Mucosa of rectum (tissue), 2 donors: Measurements from ENCODE around the gene KCNK18.

Experiments used
- H3K27ac ChIP-seq, 2 donors: one replicate each; pipeline ENCODE4 v1.7.0; 2013; ENCODE audit warnings: inconsistent platforms in 2 of 2, low read depth in 2 of 2, low read length in 2 of 2
- H3K27me3 ChIP-seq, 2 donors: one replicate each; pipeline ENCODE4 v1.7.0; 2013; ENCODE audit warnings: low read length in 2 of 2; ENCODE audit not compliant: control insufficient read depth in 2 of 2, insufficient read depth in 2 of 2
- H3K36me3 ChIP-seq, 2 donors: one replicate each; pipeline ENCODE4 v1.7.0; 2013; ENCODE audit warnings: low read length in 2 of 2; ENCODE audit not compliant: control insufficient read depth in 2 of 2, insufficient read depth in 2 of 2
- H3K4me1 ChIP-seq, 2 donors: one replicate each; pipeline ENCODE4 v1.7.0; 2013; ENCODE audit warnings: low read length in 2 of 2, mild to moderate bottlenecking in 1 of 2; ENCODE audit not compliant: control insufficient read depth in 2 of 2, insufficient read depth in 2 of 2
- H3K4me3 ChIP-seq, 2 donors: one replicate each; pipeline ENCODE4 v1.7.0; 2013; ENCODE audit warnings: low read length in 2 of 2
- H3K9ac ChIP-seq, 2 donors: one replicate each; pipeline ENCODE4 v1.7.0; 2013; ENCODE audit warnings: low read length in 2 of 2, low read depth in 1 of 2, mild to moderate bottlenecking in 1 of 2
- H3K9me3 ChIP-seq, 2 donors: one replicate each; pipeline ENCODE4 v1.7.0; 2013; ENCODE audit warnings: low read length in 2 of 2; ENCODE audit not compliant: control insufficient read depth in 2 of 2
- donor health status: healthy.
- donor health status: Normal muscosa, but diverticular disease.

Gene KCNK18

GRCh38 chr10:117188371-117188770 lies 8.9 kb upstream of the KCNK18 start:
- Histone ChIP-seq H3K4me3 (no peak overlapping the region), H3K27me3 (no peaks in the 10 kb centered on the region), H3K4me1 (no peaks in the 10 kb centered on the region), H3K9ac (no peak overlapping the region), H3K27ac (no peak overlapping the region), H3K9me3 (no peaks in the 10 kb centered on the region), H3K36me3 (no peaks in the 10 kb centered on the region)

- Histone ChIP-seq H3K9me3 (no peaks in the 10 kb centered on the region), H3K4me1 (no peaks in the 10 kb centered on the region), H3K4me3 (no peak overlapping the region), H3K27ac (no peak overlapping the region), H3K9ac (no peak overlapping the region), H3K36me3 (no peaks in the 10 kb centered on the region), H3K27me3 (no peaks in the 10 kb centered on the region)
Measured at GRCh38 chr10:117189557-117189956, 7.7 kb upstream of the KCNK18 start.

- Histone ChIP-seq H3K9ac (no peak overlapping the region), H3K36me3 (no peaks in the 10 kb centered on the region), H3K9me3 (no peaks in the 10 kb centered on the region), H3K27ac (no peak overlapping the region), H3K4me3 (no peak overlapping the region), H3K27me3 (no peaks in the 10 kb centered on the region), H3K4me1 (no peaks in the 10 kb centered on the region)
Measured at GRCh38 chr10:117198088-117198487, 799 bp downstream of the KCNK18 start.

- Histone ChIP-seq H3K9me3 (no peaks in the 10 kb centered on the region), H3K27me3 (no peaks in the 10 kb centered on the region), H3K27ac (no peak overlapping the region)
Measured at GRCh38 chr10:117201826-117202225, 4.5 kb downstream of the KCNK18 start.

GRCh38 chr10:117204316-117204715 lies 7.0 kb downstream of the KCNK18 start:
- Histone ChIP-seq H3K4me1 (no peaks in the 10 kb centered on the region), H3K36me3 (no peaks in the 10 kb centered on the region), H3K27me3 (no peaks in the 10 kb centered on the region), H3K4me3 (no peak overlapping the region), H3K27ac (no peak overlapping the region), H3K9ac (no peak overlapping the region), H3K9me3 (no peaks in the 10 kb centered on the region)

More at GRCh38 chr10:117201826-117202225, 4.5 kb downstream of the KCNK18 start:
- Histone ChIP-seq H3K4me3 (no peak overlapping the region), H3K4me1 (no peaks in the 10 kb centered on the region), H3K36me3 (no peaks in the 10 kb centered on the region), H3K9ac (no peak overlapping the region)

- H3K27me3 ChIP-seq = peaks cover 10 to 17% of the 10 kb centered on the region in 2 donors
- no peak overlapping the region for H3K4me3 ChIP-seq
- peaks cover 5 to 6% of the 10 kb centered on the region in 2 donors for H3K4me1 ChIP-seq
- H3K9ac ChIP-seq = no peak overlapping the region
- no peaks in the 10 kb centered on the region for H3K36me3 ChIP-seq
- peaks cover 0 to 4% of the 10 kb centered on the region in 2 donors for H3K9me3 ChIP-seq
- no peak overlapping the region for H3K27ac ChIP-seq
Measured at GRCh38 chr10:117212176-117212575, 14.9 kb downstream of the KCNK18 start.

- no peak overlapping the region for H3K27ac ChIP-seq
- H3K27me3 ChIP-seq = peaks cover 10 to 17% of the 10 kb centered on the region in 2 donors
- H3K9me3 ChIP-seq = peaks cover 0 to 4% of the 10 kb centered on the region in 2 donors
- peaks cover 6 to 7% of the 10 kb centered on the region in 2 donors for H3K4me1 ChIP-seq
- no peak overlapping the region for H3K9ac ChIP-seq
- H3K4me3 ChIP-seq = no peak overlapping the region
- H3K36me3 ChIP-seq = no peaks in the 10 kb centered on the region
Measured at GRCh38 chr10:117214401-117214800, 17.1 kb downstream of the KCNK18 start.

GRCh38 chr10:117215079-117215478 lies 17.8 kb downstream of the KCNK18 start:
- Histone ChIP-seq H3K9ac (no peak overlapping the region), H3K27ac (no peak overlapping the region), H3K9me3 (peaks cover 0 to 4% of the 10 kb centered on the region in 2 donors), H3K4me3 (no peak overlapping the region), H3K36me3 (no peaks in the 10 kb centered on the region), H3K4me1 (peaks cover 6 to 7% of the 10 kb centered on the region in 2 donors), H3K27me3 (peaks cover 10 to 17% of the 10 kb centered on the region in 2 donors)

GRCh38 chr10:117216028-117216427 lies 18.7 kb downstream of the KCNK18 start:
- peaks cover 0 to 4% of the 10 kb centered on the region in 2 donors for H3K9me3 ChIP-seq
- no peak overlapping the region for H3K27ac ChIP-seq
- H3K4me1 ChIP-seq = peaks cover 6 to 7% of the 10 kb centered on the region in 2 donors
- peaks cover 10 to 17% of the 10 kb centered on the region in 2 donors for H3K27me3 ChIP-seq
- H3K36me3 ChIP-seq = no peaks in the 10 kb centered on the region
- no peak overlapping the region for H3K4me3 ChIP-seq
- H3K9ac ChIP-seq = no peak overlapping the region

GRCh38 chr10:117216611-117217195 lies 19.4 kb downstream of the KCNK18 start:
- Histone ChIP-seq H3K27ac (no peak overlapping the region), H3K4me3 (peak overlapping the region; percentile 62 to 67), H3K9me3 (no peaks in the 10 kb centered on the region), H3K9ac (peak overlapping the region; percentile 24 to 34), H3K4me1 (peaks cover 6 to 7% of the 10 kb centered on the region in 2 donors), H3K36me3 (no peaks in the 10 kb centered on the region), H3K27me3 (peaks cover 10 to 17% of the 10 kb centered on the region in 2 donors)
